ENCODE results near the gene OR9G4. TPM values are rescaled to one million over a fixed set of nuclear protein-coding genes. Genes with fewer than 3 reads are reported as not detected.

OR9G4 gene
- total RNA-seq: not detected

DNA sequence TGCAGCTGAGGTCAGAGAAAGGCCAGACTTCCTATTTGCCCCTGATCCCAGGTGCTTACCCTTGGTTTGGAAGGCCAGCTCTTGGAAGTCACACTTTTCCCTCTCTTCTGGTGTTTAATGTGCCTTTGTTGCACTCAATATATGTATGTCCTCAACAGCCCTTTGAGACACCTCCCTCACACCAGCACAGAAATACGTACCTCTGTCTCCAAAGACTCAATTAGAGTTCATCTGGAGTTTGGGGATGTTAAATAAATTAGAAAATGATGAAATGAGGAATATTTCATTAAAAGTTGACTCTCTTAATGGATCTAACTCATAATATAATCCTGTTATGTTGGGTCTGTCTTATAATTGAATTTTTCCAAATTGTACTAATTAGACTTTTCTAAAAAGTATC lies at the start of gene OR9G4:
TSS of gene OR9G4 (minus strand) at position 101 of the 400 bp plus-strand sequence. CDS start 4,931 bp downstream, outside the sequence.
- DNase-seq (ENCODE audit: low spot score): no peak

DNA sequence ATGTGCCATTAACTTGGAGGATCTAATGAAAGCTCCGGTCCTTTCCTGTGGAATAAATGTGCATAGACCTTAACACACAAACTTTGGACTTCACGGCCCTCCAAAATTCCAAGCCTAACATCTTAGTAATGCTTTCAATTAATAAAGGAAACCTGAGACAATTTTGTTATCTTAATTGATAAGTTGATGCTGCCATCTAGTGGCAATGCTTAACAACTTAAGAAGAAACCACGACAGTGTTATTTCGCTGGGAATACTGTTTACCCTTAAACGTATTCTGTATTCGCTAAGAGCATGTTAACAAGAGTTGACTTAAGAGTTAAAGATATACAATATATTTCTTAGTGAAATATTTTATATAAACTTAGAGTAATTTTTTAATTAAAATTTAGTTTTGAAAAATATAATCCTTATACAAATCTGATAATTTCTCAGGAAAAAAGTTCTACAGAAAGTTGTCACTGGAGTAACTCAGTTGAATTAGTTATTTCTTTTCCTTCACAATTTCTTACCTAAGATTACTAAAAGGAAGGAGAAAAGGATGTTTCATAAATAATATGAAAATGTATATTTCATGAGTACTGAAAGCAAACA lies 35.0 kb upstream of the OR9G4 start:
- DNase-seq (ENCODE audit: low spot score): no peak

DNA sequence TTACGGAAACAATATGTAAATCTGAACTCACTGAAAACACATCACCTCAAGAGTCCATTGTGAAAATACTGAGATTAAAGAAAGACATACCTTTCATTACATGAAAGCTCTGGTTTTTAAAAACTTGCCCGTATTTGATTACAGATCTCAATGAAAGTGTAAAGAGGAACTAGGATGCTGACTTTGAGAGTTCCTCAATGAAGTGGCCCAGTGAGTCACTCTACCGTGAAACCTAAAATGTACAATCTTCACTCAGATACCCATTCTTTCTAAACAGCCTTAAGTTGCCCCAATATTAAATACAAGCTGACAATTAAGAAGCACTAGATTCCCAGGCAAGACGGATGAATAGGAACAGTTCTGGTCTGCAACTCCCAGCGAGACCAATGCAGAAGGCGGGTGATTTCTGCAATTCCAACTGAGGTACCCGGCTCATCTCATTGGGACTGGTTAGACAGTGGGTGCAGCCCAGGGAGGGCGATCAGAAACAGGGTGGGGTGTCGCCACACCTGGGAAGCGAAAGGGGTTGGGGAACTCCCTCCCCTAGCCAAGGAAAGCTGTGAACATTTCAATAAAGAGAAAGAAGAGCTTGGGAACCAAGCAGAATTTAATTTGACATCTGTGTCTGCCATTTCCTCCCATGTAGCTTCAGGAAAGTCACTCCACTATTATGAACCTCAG lies 33.8 kb upstream of the OR9G4 start:
- no peak for DNase-seq (ENCODE audit: low spot score)

DNA sequence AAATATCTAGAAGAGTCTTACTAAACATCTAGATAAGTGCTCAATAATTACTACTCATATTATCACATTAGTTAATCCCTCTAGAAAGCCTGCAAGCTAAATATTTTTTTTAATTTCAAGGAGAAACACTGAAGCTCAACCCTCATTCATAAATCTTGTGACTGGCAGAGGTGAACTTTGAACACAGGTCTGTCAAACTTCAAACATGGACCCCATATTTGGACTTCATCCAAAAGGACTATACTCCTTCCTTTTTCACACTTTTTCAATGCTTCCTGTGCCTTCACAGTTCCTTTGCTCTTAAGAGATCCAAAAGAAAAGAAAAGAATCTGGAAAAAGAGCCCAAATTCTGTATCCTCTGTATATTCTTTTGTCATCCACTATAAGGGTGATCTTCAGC lies 28.3 kb upstream of the OR9G4 start:
- DNase-seq (ENCODE audit: low spot score): no peak

DNA sequence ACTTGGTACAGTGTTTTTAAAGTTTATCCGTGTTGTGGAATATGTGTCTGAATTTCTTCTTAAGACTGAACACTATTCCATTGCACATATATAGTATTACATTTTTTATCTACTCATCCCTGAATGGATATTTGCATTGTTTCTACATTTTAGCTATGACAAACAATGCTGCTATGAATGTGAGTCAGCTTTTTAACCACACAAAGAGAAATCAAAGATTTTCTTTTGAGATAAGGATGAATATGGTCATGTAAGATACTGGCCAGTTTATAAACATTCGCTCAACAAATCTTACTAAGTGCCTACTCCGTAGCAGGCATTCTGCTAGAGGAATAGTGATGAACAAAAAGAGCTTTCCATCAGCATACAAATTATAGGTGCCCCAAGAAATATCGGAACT lies 16.5 kb upstream of the OR9G4 start:
- no peak for DNase-seq (ENCODE audit: low spot score)

DNA sequence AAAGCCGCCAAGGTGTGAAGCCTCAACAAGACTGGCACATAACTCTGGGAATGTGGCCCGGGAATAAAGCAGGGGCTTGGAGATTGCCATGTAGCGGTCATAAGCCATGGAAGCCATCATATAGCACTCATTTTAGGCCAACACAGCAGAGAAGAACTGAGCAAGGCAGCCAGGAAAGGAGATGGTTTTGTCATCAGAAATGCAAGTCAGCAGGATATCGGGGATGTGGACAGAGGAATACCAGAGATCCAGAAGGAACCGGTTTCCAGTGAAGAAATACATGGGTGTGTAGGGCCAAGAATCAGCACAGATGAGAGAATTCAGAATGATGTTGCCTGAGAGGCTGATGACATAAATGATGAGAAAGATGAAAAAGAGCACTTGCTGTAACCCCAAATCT lies 3.0 kb upstream of the OR9G4 start:
- no peak for DNase-seq (ENCODE audit: low spot score)

DNA sequence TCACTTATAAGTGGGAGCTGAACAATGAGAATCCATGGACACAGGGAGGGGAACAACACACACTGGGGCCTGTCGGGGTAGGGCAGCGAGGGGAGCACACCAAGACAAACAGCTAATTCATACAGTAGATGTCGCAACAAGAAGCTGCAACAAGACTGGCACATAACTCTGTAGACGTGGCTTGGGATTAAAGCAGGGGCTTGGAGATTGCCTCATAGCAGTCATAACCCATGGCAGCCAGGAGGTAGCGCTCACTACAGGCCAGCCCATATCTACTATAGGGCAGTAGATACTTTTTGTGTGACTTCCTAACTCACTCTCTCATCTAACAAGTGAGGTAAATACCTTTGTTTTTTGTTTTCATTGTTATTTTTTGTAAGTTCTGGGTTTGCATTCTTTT lies 1.7 kb upstream of the OR9G4 start:
- no peak for DNase-seq (ENCODE audit: low spot score)

DNA sequence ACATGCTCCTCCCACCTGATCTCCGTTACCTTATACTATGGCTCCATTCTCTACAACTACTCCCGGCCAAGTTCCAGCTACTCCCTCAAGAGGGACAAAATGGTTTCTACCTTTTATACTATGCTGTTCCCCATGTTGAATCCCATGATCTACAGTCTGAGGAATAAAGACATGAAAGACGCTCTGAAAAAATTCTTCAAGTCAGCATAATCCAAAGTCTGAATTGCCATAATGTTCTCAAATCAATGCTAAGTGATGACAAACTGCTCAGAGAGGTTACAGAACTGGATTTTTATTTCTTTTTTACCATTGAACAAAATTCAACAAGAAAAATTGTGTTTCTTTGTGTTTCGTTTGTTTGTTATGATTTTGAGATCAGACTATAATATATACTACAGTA lies 7.6 kb downstream of the OR9G4 start:
- no peak for DNase-seq (ENCODE audit: low spot score)

DNA sequence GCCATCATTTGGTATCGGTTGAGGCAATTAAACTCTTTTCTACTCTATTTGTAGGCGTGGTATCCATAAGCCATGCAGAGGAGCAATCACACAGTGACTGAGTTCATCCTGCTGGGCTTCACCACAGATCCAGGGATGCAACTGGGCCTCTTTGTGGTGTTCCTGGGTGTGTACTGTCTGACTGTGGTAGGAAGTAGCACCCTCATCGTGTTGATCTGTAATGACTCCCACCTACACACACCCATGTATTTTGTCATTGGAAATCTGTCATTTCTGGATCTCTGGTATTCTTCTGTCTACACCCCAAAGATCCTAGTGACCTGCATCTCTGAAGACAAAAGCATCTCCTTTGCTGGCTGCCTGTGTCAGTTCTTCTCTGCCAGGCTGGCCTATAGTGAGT lies 8.4 kb downstream of the OR9G4 start:
- DNase-seq (ENCODE audit: low spot score): no peak

DNA sequence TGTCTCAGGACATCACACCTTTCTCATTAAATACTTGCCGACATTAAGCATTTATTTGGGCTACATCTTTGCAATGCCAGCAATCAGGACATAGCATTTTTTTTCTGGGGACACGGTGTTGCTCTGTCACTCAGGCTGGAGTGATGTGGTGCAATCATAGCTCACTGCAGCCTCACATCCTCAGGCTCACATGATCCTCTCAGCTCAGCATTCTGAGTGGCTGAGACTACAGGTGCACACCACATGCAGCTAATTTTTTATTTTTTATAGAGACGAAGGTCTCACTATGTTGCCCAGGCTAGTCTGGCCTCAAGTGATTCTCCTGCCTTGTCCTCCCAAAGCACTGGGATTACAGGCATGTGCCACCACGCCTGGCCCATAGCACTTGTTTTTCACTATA lies 28.0 kb downstream of the OR9G4 start:
- DNase-seq (ENCODE audit: low spot score): no peak

DNA sequence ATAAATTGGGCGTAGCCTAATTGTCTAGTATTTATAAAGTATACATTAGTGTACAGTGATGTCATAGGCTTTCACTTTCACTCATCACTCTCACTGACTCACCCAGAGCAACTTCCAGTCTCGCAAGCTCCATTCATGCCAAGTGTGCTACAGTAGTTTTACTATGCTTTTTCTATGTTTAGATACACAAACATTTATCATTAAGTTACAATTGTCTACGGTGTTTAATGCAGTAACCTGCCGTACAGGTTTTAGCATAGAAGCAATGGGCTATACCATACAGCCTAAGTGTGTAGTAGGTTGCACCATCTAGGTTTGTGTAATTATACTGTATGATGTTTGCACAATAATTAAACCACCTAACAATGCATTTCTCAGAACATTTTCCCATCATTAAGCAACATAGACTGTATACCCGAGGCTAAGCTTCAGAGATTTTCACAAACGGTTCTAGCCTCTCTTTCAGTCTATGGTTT lies 32.1 kb downstream of the OR9G4 start:
- no peak for DNase-seq (ENCODE audit: low spot score)

DNA sequence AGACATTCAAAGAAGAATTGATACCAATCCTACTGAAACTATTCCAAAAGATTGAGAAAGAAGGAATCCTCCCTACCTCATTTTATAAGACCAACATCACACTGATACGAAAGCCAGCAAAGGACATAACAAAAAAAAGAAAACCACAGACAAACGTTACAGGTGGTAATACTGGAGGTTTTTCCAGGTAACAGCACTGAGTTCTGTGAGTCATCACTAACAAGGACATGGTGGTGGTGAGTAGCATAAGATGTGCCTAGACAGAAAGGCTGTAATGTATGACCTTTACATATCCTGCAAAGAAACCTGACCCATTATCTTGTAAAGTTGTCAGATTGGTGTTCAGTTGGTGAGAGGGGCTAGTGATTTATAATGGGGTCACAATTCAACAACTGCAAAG lies 34.3 kb downstream of the OR9G4 start:
- DNase-seq (ENCODE audit: low spot score): no peak

DNA sequence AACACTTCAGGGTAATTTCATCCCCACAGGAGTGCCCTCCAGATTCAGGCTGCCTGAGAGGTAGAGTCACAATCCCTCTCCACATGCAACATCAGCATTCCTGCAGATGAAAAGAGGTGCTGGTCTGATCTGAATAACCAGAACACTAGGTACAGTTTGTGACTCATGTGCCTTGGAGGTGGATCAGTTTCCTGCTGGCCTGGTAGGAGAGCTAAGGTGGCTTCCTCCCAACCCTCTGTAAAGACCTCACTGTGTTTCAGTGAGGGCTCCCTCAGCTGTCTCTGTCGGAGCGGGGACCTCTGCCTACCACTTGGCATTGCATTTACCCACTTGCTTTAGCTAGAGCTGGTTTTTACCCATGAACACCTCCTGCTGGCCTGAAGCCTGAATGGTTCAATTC lies 42.0 kb downstream of the OR9G4 start:
- no peak for DNase-seq (ENCODE audit: low spot score)

DNA sequence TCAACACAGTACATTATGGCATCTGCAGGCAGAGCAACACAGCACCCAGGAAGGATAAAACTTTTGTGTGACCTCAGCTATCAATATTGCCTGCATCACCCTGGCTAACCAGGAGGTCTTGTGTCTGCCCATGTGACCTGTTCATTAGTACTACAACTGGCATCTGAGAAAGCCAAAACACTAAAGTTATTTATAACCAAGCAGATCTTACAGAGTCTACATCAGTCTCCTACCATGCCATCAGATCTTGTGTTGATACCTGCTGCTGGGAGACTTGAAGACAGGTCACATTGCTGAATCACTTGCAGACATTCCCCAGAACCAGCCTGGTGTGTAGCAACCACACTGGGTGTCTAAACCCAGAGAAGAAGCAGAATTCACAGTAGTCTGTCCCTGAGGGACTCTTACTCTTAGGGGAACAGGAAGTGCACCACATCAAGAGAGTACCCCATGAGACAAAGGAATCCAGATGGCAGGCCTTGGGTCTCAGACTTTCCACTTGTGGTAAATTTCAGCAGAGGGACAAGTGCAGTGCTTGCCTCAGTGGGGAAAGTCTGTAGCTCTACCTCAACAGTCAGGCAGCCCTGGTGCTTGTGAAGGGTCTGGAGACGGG lies 42.6 kb downstream of the OR9G4 start:
- no peak for DNase-seq (ENCODE audit: low spot score)

DNA sequence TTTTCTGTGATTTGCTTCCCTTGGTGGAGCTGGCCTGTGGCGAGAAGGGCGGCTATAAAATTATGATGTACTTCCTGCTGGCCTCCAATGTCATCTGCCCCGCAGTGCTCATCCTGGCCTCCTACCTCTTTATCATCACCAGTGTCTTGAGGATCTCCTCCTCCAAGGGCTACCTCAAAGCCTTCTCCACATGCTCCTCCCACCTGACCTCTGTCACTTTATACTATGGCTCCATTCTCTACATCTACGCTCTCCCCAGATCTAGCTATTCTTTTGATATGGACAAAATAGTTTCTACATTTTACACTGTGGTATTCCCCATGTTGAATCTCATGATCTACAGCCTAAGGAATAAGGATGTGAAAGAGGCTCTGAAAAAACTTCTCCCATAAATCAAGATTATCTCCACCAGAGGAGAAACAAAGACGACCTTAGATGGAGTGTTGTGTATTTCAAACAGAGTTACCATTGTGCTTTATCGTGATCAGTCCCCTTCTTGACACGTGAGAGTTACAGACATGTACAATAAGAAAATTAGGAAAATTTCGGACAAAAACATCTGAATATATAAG lies 47.5 kb downstream of the OR9G4 start:
- DNase-seq (ENCODE audit: low spot score): no peak

DNA sequence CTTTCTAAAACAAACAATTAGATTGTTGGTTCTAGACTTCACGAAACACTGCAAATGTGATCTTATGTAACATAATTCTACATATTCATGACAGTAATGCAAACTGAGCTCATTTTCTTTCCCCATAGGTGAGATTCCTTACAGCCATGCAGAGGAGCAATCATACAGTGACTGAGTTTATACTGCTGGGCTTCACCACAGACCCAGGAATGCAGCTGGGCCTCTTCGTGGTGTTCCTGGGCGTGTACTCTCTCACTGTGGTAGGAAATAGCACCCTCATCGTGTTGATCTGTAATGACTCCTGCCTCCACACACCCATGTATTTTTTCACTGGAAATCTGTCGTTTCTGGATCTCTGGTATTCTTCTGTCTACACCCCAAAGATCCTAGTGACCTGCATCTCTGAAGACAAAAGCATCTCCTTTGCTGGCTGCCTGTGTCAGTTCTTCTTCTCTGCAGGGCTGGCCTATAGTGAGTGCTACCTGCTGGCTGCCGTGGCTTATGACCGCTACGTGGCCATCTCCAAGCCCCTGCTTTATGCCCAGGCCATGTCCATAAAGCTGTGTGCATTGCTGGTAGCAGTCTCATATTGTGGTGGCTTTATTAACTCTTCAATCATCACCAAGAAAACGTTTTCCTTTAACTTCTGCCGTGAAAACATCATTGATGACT lies 48.1 kb downstream of the OR9G4 start:
- DNase-seq (ENCODE audit: low spot score): no peak

DNA sequence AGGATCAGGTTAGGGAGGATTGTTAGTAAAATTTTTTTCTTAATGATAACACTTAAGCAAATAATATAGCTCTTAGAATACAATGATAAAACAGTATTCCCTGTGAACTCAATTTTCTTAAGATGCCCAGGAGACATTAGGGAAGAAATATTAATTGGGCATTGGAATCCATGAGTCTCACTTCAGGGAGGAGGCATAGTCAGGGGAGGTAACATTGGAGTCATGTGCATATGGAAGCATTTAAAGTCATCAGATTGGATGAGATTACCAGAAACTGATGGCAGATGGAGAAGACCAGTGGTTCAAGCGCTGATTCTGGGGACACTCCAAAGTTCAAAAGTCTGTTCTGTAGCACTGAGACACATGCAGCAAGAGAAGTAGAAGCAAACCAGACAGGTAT lies 49.7 kb downstream of the OR9G4 start, which contains the start of gene OR9G1:
TSS of gene OR9G1 (plus strand) at position 301 of the 400 bp plus-strand sequence. CDS start 1,293 bp downstream, outside the sequence.
- DNase-seq (ENCODE audit: low spot score): no peak

DNA sequence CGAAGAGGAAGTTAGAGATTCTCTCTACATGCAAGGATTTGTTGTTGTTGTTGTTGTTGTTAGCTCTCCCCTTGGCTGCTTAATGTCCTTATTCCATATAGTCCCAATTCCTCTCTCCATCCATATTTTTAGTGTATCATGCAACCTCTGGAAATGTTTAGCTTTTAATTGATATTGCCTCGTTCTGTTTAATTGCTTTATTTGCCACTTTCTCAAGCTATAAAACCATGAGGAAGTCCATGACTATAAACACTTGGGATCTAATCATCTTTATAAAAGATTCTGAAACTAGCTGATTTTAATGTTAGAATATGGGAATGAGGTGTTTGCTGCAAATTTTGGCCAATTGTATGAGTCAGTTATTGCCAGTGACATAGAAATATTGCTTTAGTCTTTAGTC lies 55.1 kb downstream of the OR9G4 start:
- no peak for DNase-seq (ENCODE audit: low spot score)
